Panc1 (cell line): ENCODE results near the gene GPR137B.

ENCODE experiments used
- CTCF ChIP-seq: fragments of 450-650 bp; IDR thresholded peaks from 2 replicates; pipeline ENCODE4 v1.5.1; 2017; ENCODE audit warnings: mild to moderate bottlenecking
- POLR2AphosphoS5 ChIP-seq: IDR thresholded peaks from 2 replicates; pipeline ENCODE4 v1.6.1; 2012; ENCODE audit warnings: mild to moderate bottlenecking, low read depth, low read length, moderate library complexity
- REST ChIP-seq, 2 experiments: IDR thresholded peaks; 2 replicates each; pipeline ENCODE4 v1.6.1; 2011 to 2012; ENCODE audit warnings: low read depth in 2 of 2, control low read depth in 1 of 2, low read length in 1 of 2, mild to moderate bottlenecking in 1 of 2, moderate library complexity in 1 of 2; ENCODE audit not compliant: insufficient read depth in 1 of 2
- TCF7L2 ChIP-seq: IDR thresholded peaks from 2 replicates; pipeline ENCODE4 v1.6.1; 2011; ENCODE audit warnings: mild to moderate bottlenecking, low read depth, low read length, inconsistent platforms

GRCh38 chr1:236127045-236127444 is 15.3 kb upstream of the GPR137B start:
- TF ChIP-seq CTCF: no peak
- no peak for TF ChIP-seq REST (IDR thresholded peaks at IDR 0.05; ENCODE audit: insufficient read depth in 1 of 2, low read depth in 2 of 2, low read length in 1 of 2)
- no peak for TF ChIP-seq TCF7L2
- no peak for TF ChIP-seq POLR2AphosphoS5
